ENCODE data around the gene TTC33.

DNA sequence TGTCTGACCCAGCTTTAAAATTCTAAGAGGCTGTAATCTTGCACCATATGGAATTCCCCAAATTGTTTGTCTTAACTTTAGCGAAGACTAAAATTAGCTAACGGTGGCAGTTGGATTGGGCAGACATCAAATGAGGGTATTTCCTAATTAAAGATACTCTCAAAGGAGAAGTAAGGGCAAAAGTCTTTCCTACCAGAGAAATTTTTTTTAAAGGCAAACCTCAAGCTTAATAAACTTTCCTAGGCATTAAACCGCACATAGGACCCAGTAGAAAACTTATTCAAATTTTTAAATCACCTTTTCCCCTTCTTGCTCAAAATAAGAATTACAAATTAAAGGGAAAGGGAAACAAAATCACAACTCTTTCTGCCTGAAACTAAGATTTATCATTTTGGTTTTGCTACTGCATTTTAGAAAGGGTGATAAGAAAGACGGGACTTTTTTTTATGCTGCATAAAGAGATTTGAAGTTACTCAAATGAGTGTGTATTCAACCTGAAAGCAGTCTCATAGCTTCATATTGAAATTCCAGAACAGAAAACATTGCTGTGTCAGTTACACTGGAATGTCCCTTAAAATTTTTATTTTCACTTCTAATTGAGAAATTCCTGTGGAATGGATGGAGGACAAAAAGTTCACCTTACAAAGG, 265.2 kb downstream of the TTC33 start:
- TF ChIP-seq POLR2A (IDR thresholded peaks at IDR 0.05), result no peak
- TF ChIP-seq CTCF (IDR thresholded peaks at IDR 0.05), result no peak
- no peak for TF ChIP-seq POLR2AphosphoS5 (IDR thresholded peaks at IDR 0.05)

Data from suprapubic skin (tissue), 4 donors.